Thoracic aorta (tissue), 2 donors: ENCODE results near the gene MAP6. TPM values are rescaled to one million over a fixed set of nuclear protein-coding genes. Genes with fewer than 3 reads are reported as not detected.

Experiments
- ATAC-seq: fragments of 150-250 bp; one replicate; pipeline ENCODE4 v1.8.0; 2017; ENCODE audit warnings: low read depth; ENCODE audit not compliant: insufficient number of reproducible peaks, low FRiP score
- DNase-seq: peaks from one replicate; pipeline ENCODE4 v3.0.0-alpha.2; 2020; ENCODE audit warnings: low spot score
- H3K27ac ChIP-seq, 2 donors: fragments of 200-600 bp; sonication (generic); 1 replicate in 1 of 2; 2 replicates in 1 of 2; pipeline ENCODE4 v1.5.1; 2016; ENCODE audit warnings: mild to moderate bottlenecking in 2 of 2, moderate library complexity in 2 of 2
- H3K27me3 ChIP-seq: fragments of 200-600 bp; sonication (generic); replicated peaks from 2 replicates; pipeline ENCODE4 v1.6.0; 2016; ENCODE audit warnings: mild to moderate bottlenecking; ENCODE audit not compliant: insufficient read depth
- H3K36me3 ChIP-seq: fragments of 200-600 bp; sonication (generic); one replicate; pipeline ENCODE4 v1.5.1; 2016
- H3K4me1 ChIP-seq, 2 donors: fragments of 200-600 bp; sonication (generic); 1 replicate in 1 of 2; 2 replicates in 1 of 2; pipeline versions ENCODE4 v1.5.1 to v1.6.0; 2016; ENCODE audit warnings: low read depth in 2 of 2, mild to moderate bottlenecking in 1 of 2; ENCODE audit not compliant: control insufficient read depth in 1 of 2
- H3K4me3 ChIP-seq: fragments of 200-600 bp; sonication (generic); 2 replicates; pipeline ENCODE4 v1.5.1; 2016; ENCODE audit warnings: mild to moderate bottlenecking
- H3K9me3 ChIP-seq: fragments of 200-600 bp; sonication (generic); 2 replicates; pipeline ENCODE4 v1.5.1; 2016
- total RNA-seq, 2 donors: library from RNA; depleted of rRNA; stranded (reverse); fragments of >200 nt; gene quantifications; one replicate each; pipeline versions ENCODE4 v1.1.0 to v1.2.3, GENCODE V29; 2016
- TF ChIP-seq, protein P1 (sequence below): fragments of 200-600 bp; sonication (generic); IDR thresholded peaks from one replicate; pipeline ENCODE4 v1.5.1; 2019; ENCODE audit warnings: antibody characterized with exemption

Gene MAP6
- total RNA-seq, 2 donors from 2014 or later = 15.6 to 16.4 TPM

DNA sequence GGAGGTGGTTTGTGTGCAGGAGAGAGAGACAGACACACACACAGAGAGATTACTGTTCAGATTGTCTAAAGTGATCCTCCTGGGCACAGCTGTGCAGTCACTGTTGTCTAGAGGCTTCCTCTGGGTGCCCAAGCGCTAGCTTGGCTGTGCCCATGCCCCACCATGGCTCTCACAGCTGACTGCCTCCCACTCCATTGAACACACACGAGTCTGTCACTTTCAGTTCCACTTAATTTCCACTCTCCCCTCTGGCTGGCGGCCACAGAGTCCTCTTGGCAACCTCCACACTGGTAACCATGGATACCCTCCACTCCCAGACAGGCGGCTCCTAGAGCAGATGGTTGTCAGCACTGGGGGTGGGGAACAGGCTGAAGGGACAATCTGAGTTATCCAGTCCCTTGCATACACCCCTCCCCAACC is 29.1 kb downstream of the MAP6 start:
- H3K27ac ChIP-seq = no peak overlapping the region
- peaks cover 3 to 19% of the 10 kb centered on the region in 2 donors for H3K4me1 ChIP-seq

DNA sequence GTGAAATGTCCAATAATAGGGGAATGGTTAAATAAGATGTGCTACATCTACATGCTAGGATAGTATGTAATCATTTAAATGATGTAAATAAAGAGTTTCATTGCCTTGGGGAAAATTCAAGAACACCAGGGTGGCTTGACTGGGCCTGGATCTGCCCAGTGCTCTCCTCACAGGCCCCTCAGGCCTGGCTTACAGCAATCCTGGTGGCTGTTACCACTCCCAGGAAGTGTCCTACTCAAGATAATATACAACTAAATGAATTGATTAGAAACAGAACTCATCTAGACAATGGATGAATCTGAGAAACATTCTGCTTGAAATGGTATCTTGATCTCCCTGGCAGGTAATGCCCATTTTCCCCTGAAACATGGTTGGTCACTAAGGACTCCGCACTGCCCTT is 30.8 kb downstream of the MAP6 start:
- TF ChIP-seq, protein P1, sequence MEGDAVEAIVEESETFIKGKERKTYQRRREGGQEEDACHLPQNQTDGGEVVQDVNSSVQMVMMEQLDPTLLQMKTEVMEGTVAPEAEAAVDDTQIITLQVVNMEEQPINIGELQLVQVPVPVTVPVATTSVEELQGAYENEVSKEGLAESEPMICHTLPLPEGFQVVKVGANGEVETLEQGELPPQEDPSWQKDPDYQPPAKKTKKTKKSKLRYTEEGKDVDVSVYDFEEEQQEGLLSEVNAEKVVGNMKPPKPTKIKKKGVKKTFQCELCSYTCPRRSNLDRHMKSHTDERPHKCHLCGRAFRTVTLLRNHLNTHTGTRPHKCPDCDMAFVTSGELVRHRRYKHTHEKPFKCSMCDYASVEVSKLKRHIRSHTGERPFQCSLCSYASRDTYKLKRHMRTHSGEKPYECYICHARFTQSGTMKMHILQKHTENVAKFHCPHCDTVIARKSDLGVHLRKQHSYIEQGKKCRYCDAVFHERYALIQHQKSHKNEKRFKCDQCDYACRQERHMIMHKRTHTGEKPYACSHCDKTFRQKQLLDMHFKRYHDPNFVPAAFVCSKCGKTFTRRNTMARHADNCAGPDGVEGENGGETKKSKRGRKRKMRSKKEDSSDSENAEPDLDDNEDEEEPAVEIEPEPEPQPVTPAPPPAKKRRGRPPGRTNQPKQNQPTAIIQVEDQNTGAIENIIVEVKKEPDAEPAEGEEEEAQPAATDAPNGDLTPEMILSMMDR = no peak
- Histone ChIP-seq H3K4me1 (peaks cover 3 to 21% of the 10 kb centered on the region in 2 donors), H3K27me3 (no peaks in the 10 kb centered on the region), H3K27ac (no peak overlapping the region), H3K9me3 (no peaks in the 10 kb centered on the region), H3K36me3 (no peaks in the 10 kb centered on the region), H3K4me3 (no peak overlapping the region)
- no peak for ATAC-seq
- DNase-seq = no peak

More for the DNA sequence above, 29.1 kb downstream of the MAP6 start:
- DNase-seq = peak; percentile 22
- Histone ChIP-seq H3K4me3 (no peak overlapping the region), H3K36me3 (no peaks in the 10 kb centered on the region), H3K9me3 (no peaks in the 10 kb centered on the region), H3K27me3 (no peaks in the 10 kb centered on the region)
- ATAC-seq = peak; percentile 64
- TF ChIP-seq, protein P1 = no peak

DNA sequence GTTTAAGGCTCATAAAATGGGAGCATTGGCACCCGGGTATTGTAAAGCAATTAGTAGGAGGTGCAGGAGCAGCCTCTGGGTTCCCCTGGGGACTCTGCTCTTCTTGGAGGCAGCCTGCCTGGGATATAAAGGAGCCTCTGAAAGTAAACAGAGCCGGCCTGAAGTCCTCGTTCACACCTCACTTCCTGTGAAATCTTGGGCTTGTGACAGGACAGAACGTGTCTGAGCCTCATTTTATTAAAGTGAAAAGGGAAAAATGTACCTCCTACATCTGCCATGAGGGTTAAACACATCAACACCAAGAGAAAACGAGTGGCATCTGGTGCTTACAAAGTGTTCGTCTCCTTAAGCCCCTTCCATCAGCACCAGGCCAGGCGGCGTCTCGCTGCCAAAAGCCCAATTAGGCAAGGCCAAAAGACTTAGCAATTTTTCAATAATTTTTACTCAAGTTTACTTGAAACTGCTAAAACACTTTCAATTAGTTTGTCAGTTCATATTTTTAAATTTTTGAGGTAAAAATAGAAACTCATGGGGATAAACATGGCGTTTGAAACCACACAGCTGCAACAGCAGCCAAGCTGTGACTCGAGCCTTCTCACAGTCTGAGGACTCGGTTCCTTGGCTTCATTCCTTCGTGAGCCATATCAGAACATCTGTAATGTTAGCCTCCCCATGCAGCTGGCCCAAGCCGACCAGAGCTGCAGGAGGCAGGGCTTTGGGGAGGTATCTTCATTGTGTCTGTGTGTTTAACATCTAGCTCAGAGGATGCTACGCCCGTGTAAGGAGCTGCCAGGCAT is 33.6 kb downstream of the MAP6 start:
- DNase-seq (peak; percentile 9), ATAC-seq (no peak)
- Histone ChIP-seq H3K9me3 (no peaks in the 10 kb centered on the region), H3K4me1 (peaks cover 3 to 21% of the 10 kb centered on the region in 2 donors), H3K27ac (peak overlapping the region; percentile 46 to 65), H3K36me3 (no peaks in the 10 kb centered on the region), H3K27me3 (no peaks in the 10 kb centered on the region), H3K4me3 (peak overlapping the region; percentile 38)
- TF ChIP-seq, protein P1 = no peak

DNA sequence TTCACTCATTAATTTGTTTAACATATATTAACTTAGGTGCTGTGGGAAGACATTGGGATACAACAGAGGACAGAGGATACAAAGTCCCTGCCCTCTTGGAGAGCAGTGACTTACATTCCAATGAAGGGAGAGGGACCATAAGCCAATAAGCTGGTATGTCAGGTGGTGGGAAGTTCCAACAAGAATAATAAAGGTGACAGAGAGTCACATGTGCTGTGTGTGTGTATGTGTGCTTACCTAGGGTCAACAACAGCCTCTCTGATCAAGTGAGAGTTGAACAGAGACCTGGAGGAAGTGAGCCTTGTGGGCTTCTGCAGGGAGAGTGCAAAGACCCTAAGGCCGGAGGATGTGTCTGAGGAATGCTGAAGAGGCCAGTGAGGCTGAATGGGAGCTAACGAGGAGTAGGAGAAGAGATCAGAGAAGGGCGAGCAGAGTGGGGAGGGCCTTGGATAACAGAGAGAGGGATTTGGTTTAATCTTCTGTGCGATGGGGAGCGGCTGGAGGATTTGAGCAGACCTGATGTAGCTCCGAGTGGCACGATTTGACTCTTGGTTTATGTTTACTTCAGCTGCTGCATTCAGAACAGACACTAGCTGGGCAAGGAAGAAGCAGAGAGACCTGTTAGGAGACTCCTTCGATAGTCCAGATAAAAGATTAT is 35.3 kb downstream of the MAP6 start:
- no peak overlapping the region for H3K27ac ChIP-seq
- TF ChIP-seq, protein P1 = no peak

DNA sequence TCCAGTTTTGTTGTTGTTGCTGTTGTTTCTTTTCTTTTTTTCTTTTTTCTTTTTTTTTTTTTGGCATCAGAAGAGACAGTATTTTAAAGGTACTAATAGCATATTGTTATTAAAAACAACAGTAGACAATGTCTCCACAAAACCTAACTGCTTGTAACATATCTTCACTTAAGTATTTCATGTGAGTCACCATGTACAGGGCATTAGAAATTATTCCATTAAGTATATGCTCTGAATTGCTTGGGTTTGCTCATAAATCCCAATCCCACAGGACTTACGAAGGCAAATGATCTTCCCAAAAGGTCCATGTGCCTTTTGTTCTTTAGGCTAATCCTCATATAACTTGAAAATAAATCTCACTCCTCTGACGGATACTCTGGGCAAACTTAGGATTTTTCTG is 35.9 kb downstream of the MAP6 start:
- no peak overlapping the region for H3K4me3 ChIP-seq
- TF ChIP-seq, protein P1 = no peak
- no peaks in the 10 kb centered on the region for H3K27me3 ChIP-seq
- H3K27ac ChIP-seq = no peak overlapping the region
- H3K36me3 ChIP-seq = no peaks in the 10 kb centered on the region
- DNase-seq (no peak), ATAC-seq (no peak)
- H3K4me1 ChIP-seq = peaks cover 3 to 15% of the 10 kb centered on the region in 2 donors
- no peaks in the 10 kb centered on the region for H3K9me3 ChIP-seq

More for the DNA sequence above, 35.3 kb downstream of the MAP6 start:
- Histone ChIP-seq H3K4me1 (peaks cover 3 to 15% of the 10 kb centered on the region in 2 donors), H3K36me3 (no peaks in the 10 kb centered on the region), H3K4me3 (no peak overlapping the region), H3K9me3 (no peaks in the 10 kb centered on the region), H3K27me3 (no peaks in the 10 kb centered on the region)
- ATAC-seq (no peak), DNase-seq (no peak)
